GM19238 (cell line): ENCODE measurements around the gene CLINT1.
"Not testable (repeated sequence)": the region's sequence is repeated elsewhere in the genome, so short reads cannot be mapped to it uniquely, and the experiment has no call there.

Experiments
- DNase-seq: peaks from one replicate; pipeline ENCODE4 v3.0.0; 2011; ENCODE audit warnings: low spot score; ENCODE audit not compliant: insufficient read length

CLINT1 gene

GRCh38 chr5:157862183-157862851 is 3.4 kb upstream of the CLINT1 start:
- DNase-seq, result no peak

GRCh38 chr5:157860898-157861890 is 2.2 kb upstream of the CLINT1 start:
- DNase-seq, result peak; percentile 42

- no peak for DNase-seq
These were observed 256 bp upstream of the CLINT1 start for GRCh38 chr5:157859227-157859575.

DNA sequence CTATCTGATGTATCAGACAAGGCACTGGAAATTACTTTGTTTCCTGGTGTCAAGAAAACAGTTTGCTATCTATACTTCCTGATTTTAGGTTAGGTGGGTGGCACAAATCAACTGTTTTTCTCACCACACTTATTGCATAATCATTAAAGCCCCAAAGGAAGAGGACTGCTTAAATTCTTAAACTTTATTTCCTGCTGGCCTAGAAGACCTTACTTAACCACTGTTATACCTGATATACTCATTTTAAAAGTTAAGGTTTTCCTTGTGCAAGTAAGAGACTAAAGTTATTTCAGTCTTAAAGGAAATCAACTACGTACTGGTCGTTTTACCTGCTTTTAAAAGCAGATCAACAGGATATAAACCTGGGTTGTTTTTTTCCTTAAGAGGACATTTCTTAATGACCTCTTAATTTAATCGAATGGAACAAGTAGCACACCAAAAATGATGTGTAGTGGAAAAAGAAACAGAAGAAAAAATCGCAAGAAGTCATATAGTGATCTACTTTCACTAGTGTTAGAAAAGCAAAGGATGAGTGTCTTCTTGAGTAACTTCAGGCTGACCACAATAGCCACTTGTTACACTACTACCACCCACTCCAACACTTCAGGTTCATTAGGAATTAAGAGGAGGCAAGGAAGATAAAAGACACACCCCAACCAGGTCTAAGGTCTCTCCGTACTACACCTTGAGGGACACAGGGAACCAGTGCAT is 974 bp downstream of the CLINT1 start:
- DNase-seq, result no peak

GRCh38 chr5:157855404-157855994 is 3.4 kb downstream of the CLINT1 start:
- no peak for DNase-seq

DNA sequence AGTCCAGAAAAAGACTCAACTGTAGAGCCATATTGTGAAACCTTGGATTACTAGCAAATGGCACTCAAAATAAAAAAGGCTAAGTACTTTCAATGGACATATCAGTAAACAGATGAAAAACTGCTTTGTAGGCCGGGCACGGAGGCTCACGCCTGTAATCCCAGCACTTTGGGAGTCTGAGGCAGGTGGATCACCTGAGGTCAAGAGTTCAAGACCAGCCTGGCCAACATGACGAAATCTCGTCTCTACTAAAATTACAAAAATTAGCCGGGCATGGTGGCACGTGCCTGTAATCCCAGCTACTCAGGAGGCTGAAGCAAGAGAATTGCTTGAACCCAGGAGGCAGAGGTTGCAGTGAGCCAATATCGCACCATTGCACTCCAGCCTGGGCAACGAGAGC is 5.6 kb downstream of the CLINT1 start:
- DNase-seq, result not testable (repeated sequence)

DNA sequence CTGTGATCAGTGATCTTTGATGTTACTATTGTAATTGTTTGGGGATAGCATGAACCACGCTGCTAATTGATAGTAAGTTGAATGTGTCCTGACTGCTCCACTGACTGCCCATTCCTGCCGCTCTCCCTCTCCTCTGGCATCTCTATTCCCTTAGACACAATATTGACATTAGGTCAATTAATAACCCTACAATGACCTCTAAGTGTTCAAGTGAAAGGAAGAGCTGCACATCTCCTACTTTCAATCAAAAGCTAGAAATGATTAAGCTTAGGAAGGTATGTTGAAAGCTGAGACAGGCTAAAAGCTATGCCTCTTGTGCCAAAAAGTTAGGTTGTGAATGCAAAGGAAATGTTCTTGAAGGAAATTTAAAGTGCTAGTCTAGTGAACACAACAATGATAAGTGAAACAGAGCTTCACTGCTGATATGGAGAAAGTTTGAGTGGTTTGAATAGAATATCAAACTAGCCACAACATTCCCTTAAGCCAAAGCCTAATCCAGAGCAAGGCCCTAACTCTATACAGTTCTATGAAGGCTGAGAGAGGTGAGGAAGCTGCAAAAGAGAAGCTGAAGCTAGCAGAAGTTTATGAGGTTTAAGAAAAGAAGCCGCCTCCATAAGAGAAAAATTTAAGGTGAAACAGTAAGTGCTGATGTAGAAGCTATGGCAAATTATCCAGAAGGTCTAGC is 12.9 kb downstream of the CLINT1 start:
- DNase-seq, result no peak

DNA sequence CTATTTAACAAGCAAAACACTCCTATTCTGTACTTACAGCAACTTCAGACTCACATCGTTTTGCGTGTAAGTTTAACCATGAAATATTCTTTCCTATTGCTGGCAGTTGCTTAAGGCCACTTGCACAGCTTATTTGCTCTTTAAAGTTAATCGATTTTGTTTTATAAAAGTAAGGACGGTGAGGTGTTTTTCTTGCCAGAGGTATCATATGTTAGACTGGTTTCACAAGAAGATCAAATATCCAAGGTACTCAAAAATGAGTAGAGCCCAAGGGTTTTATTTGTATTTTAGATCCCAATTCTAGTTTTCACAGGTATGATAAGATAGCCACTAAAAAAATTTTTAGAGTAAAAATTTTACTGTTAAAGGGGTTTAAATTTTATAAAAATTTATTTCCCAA is 16.2 kb downstream of the CLINT1 start:
- DNase-seq, result no peak

GRCh38 chr5:157842185-157842584 is 16.8 kb downstream of the CLINT1 start:
- DNase-seq, result no peak

GRCh38 chr5:157839157-157839795 is 19.7 kb downstream of the CLINT1 start:
- DNase-seq, result no peak

- no peak for DNase-seq
These were observed 22.7 kb downstream of the CLINT1 start for GRCh38 chr5:157836121-157836753.

GRCh38 chr5:157835041-157835440 is 23.9 kb downstream of the CLINT1 start:
- DNase-seq, result no peak

DNA sequence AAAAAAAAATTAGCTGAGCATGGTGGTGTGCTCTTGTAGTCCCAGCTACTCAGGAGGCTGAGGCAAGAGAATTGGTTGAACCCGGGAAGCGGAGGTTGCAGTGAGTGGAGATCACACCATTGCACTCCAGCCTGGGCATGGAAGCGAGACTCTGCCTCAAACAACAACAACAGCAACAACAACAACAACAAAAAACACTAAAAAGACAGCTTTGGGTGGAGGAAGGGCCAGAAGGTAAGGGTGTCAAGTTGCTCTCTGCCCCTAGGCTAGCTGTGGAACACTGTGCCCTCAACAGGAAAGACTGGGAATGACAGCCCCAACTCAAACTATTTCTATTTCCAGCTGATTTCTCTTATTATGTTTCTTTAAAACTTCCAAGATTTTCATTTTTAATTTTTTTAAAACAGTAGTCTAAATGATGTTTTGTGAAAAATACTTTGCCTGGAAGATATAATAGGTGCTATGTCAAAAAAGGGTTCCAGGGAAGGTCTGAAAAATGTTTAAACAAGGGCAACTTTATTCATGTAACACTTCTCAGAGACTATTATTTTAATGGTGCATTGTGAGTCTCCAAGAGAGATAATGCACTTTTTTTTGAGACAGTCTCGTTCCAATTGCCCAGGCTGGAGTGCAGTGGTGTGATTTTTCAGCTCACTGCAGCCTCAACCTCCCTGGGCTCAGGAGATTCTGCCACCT is 29.9 kb downstream of the CLINT1 start:
- no peak for DNase-seq

DNA sequence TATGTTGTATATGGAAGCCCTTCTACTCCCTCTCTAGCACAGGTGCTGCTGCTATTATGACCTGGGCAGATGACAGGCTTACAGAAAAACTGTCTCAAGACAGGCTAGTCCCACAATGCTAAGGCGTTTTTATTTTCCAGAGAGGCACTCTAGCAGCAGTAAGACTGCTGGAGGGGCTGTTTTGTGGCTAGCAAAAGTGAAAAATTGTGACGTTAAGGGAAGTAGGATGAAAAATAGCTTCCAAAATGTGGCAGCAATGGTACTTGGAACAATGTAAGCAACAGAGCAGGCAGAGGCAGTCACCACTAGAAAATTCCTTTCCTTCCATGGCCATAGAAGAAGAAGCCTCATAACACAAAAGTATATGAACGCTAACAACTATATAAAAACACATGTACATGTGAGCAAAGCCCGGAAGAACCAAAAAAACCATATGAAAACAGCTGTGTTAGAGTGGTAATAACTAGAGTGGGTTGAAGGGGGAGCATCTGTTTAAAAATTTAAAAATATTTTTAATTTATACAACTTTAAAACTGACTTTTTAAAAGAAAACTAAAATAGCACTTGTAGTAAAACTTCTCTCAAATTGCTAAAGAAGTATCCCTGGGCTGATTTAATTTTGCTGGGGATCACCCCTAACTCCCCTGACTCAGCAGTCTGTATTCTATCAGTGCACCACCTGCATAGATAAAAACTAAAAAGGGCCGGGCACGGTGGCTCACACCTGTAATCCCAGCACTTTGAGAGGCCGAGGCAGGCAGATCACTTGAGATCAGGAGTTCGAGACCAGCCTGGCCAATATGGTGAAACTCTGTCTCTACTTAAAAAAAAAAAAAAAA is 30.6 kb downstream of the CLINT1 start:
- DNase-seq, result no peak

GRCh38 chr5:157827423-157827822 is 31.5 kb downstream of the CLINT1 start:
- no peak for DNase-seq

- no peak for DNase-seq
These were observed 35.3 kb downstream of the CLINT1 start for GRCh38 chr5:157823655-157824054.

DNA sequence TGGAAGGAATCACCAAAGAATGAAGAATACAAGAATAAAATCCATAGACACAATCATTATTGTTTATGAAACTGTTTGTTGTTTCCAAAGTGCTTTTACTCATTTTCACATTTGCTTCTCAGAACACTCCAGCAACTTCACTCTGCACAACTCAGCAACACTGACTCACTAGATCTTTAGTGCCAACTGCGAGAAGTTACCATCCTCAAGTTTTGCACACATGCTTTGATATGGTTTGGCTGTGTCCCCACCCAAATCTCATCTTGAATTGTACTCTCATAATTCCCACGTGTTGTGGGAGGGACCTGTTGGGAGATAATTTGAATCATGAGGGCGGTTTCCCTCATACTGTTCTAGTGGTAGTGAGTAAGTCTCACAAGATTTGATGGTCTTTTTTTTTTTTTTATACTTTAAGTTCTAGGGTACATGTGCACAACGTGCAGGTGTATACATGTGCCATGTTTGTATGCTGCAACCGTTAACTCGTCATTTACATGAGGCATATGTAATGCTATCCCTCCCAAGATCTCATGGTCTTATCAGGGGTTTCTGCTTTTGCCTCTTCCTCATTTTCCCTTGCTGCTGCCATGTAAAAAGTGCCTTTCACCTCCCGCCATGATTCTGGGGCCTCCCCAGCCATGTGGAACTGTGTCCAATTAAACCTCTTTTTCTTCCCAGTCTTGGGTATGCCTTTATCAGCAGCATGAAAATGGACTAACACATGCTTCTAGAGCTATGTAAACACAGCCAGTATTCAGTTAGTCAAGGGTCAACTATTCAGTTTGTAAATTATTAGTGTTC is 36.9 kb downstream of the CLINT1 start:
- DNase-seq, result no peak

DNA sequence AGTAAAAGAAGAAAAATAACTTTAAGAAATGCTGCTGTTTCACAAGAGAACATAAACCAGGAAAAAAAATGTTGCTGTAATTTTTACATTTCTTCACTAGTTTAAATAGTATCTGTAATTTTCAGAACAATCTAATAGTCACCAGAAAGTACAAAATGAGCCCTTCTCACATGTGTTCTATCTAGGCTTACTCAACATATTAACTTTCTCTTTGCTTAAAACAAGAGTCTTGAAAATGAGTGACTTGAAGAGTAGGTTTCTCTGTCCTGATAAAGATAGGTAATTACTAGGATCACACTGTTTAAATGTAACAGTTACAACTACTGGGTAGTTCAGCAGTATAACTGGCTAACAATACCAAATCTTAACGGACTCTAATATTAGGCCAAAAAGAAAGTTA is 37.5 kb downstream of the CLINT1 start:
- DNase-seq, result no peak
